ENCODE data around the gene MANSC4. TPM values are rescaled to one million over a fixed set of nuclear protein-coding genes. Genes with fewer than 3 reads are reported as not detected.
A peak's percentile ranks its signal among the peaks of the same experiment; 100 is the strongest.

The MANSC4 gene
- polyA plus RNA-seq (ENCODE audit: insufficient read length in 10 of 10), result under 1 TPM in 3 of 10 donors, not detected in 7; 0.12 to 0.41 (median 0.31) TPM
- long read RNA-seq, donor 1, result 0 reads
- long read RNA-seq, donor 2, result 0 reads
- long read RNA-seq, donor 3, result 0 reads
- long read RNA-seq, donor 4, result 0 reads
- long read RNA-seq, donor 5, result 0 reads
- long read RNA-seq, donor 6, result 0 reads
- long read RNA-seq, donor 7, result 0 reads
- long read RNA-seq, donor 8, result 0 reads
- long read RNA-seq, donor 9, result 0 reads

- DNase-seq, result peak; percentile 75 to 94 (median 79)
Measured at GRCh38 chr12:27779920-27780611, at the start of gene MANSC4, which contains the start of gene KLHL42. MANSC4 (minus strand) TSS chr12:27780236; CDS start chr12:27771276, 8,960 bp downstream. KLHL42 (plus strand) TSS chr12:27780233; CDS start chr12:27780331, 98 bp downstream.

DNA sequence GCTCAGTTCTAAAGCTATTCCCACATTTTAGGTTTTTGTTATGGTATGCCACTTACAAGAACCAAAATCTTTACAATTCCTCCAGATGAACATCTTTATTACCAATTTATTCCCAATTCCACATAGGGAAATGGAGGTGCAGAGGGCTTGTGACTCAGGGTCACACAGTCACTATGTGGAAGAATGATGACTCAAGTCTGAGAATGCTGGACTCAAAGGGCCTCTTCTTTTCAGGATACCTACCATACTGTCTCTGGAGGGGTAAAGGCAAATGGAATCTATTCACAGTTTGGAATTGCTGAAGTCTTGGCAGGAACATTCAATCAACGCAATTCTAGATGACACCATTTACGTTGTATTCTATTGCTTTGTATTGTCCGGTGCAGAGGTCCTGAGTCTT, 48.2 kb upstream of the MANSC4 start:
- no peak for DNase-seq

- no peak for DNase-seq
Measured at GRCh38 chr12:27826076-27826475, 46.0 kb upstream of the MANSC4 start.

DNA sequence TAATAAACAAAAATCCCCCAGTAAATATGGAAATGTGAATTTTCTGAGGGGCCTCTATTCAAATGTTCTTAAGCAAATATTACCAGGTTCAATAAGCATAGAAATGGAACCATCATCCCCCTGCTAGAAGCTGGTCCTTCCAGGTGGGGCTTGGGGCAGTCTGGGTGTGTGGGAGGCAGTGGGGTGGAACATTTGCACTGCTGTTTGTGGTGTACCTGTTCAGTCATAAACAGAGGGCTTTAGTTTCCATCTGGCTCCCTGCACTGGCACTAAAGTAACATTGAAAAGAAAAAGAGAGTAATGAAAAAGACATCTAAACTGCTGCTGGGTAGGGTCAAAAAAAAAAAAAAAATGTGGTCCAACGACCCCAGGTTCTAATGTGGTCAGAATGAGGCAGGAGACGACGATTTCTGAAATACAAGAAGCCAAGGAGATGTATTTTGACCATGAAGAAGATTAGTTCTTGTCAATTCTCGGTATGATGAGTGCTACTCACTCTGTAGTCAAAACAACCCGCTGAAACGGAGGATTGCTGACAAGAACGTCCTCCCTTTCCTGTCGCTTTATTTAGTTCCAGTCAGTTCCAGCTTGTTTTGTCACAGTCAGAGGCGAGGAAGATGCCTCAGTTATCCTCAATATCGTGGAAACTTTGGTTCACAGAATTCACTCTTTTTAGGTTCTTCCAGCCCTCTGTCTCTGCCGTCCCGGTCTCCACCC, 44.2 kb upstream of the MANSC4 start:
- no peak for DNase-seq

GRCh38 chr12:27823038-27823437, 43.0 kb upstream of the MANSC4 start:
- no peak for DNase-seq

DNA sequence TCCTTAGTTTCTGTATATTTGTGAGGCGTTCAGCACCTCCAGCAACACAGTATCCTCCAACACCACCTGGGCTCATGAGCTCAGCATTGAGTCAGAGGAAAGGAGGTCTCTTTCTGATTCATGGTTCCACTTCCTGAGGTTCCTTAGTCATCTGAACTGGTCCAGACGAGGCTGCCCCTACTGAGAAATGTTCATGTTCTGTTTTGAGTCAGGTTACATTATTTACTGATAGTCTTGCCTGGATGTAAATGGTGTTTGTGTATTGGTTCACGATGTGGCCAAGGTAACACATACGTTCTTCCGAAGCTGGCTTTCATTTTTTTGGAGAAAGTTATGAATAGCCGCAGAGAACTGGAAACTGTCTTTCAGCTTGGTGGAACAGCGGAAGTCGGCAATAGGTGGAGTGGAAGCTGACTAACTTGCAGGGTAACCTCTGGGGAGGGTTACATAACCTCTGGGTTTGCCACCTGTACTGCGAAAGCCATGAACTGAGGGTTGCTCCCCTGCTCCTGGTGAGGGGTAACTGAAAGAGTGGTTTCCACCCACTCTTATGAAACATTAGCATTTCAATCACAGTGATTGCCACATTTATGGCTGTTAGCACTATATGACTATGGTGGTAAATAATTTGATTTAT, 42.2 kb upstream of the MANSC4 start:
- DNase-seq, result peak in 1 of 3 donors; percentile 43

DNA sequence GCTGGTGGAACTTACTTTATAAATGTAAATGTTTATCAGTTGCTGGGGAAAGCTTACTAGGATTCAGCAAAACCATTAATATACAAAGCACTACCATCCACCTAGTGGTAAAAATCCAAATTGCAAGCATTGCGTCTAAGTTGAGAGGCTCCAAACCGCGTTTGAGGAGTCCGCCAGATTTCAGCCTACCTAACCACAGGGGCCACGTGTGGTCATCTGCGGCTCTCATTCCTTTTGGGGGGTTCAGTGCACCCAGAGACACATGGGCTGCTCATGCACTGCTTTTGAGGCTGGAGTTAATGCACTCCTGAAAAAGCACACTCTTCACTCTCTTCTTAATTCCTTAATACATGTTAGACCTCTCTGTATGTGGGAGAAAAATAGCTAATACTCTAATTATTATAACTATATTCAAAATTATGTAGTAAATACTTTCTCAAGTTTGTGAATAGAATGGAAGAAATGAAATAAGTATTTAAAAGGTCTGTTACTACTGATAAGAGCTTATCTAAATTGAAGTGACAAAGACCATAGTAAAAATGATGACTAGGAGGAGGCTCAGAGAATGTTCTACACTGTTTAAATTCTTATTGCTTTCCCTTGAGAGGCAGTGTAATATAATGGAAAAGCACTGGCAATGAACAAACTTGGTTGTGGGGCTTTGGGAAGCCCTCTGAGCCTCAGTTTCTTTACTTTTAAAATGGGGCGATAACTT, 41.4 kb upstream of the MANSC4 start:
- peak; percentile 70 to 85 (median 73) for DNase-seq

- no peak for DNase-seq
Measured at GRCh38 chr12:27820564-27820963, 40.5 kb upstream of the MANSC4 start.

DNA sequence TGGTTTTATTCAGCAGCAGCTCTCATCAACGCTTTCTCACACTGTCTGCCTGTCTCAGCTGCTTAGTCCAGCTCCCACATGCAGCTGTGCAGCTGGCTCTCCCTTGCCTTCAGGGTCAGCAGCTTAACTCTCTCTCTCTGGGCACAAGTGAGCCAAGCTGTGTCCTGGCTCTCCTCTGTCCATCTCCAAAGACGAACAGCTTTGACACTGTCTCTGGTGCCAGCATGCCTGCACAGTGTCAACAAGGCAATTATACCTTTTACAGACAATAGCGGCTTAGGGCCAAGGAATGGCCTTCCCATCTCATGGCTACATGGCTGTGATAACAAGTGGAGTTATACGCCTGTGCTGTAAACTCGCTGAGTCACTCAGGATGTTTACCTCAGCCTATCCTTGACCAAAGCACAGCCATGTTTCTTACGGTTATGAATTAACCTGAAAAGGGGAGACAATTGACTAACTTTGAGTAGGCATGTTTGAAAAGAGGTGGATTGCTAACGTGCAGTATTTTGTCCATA, 38.4 kb upstream of the MANSC4 start:
- peak; percentile 23 to 55 (median 28) for DNase-seq

- peak in 1 of 3 donors; percentile 13 for DNase-seq
Measured at GRCh38 chr12:27817766-27818165, 37.7 kb upstream of the MANSC4 start.

- DNase-seq, result no peak
Measured at GRCh38 chr12:27814851-27815591, 35.0 kb upstream of the MANSC4 start.

DNA sequence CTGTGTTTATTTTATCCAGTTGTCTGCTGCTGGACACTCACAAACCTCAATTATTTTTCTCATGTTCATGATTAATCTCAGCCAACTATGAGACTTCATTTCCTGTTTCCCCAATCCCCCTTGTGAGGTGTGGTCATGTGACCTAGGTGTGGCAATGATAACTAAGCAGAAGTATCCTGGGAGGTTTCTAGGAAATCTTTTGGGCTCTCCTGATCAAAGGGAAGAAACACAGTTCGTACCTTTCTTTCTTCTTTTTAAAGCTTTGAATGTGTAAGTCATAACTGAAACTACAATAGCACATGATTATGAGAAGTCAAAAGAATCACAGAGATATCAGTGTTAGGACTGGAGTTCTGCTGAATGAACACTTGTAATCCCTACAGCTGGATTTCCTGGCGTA, 34.4 kb upstream of the MANSC4 start:
- DNase-seq, result no peak

- DNase-seq, result no peak
Measured at GRCh38 chr12:27812502-27812901, 32.5 kb upstream of the MANSC4 start.

GRCh38 chr12:27810756-27811155, 30.7 kb upstream of the MANSC4 start:
- DNase-seq, result peak in 1 of 3 donors; percentile 21

- DNase-seq, result no peak
Measured at GRCh38 chr12:27808841-27809240, 28.8 kb upstream of the MANSC4 start.

DNA sequence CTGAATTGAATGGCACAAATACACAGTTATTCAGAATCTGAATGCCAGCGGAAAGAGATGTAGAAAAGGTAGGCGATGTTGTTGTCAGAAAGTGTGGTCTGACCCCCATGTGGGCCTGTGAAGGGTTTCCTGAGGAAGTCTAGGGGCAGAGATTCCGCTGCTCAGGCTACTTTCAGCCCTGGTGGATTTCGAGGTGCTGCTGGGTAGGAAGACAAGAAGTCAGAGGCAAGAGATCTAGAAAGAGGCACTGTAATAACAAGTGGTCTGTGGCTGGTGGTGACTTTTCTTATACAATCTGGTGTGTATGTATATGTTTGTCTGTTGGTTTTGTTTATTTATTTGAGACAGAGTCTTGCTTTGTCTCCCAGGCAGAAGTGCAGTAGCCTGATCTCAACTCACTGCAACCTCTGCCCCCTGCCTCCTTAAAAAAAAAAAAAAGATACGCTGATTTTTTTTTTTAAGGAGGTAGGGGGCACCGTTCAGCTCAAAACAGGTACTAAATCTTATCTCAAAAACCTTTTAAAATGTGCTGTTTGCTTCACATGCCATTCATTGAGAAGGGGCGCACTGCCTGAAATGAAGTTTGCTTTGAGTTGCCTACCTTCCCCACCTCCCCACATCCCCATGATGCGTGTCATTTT, 27.1 kb upstream of the MANSC4 start:
- no peak for DNase-seq

DNA sequence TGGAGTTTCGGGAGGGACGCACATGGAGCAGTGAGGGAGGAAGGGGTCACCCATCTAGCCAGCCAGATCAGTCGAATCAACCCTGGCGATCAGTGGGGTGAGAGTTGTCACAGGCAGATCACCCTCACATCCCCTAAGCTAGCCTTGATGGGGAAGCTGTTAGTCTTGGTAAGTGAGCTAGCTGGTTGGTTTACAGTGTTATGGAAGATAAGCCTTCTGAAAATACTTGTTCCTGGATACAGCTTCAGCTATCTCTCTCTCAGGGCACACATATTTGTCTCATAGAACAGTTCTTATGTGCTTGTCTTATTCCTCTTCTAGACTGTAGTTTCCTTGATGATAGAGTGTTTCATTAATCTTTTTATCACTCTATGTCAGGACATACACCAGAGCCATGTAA, 26.2 kb upstream of the MANSC4 start:
- no peak for DNase-seq

DNA sequence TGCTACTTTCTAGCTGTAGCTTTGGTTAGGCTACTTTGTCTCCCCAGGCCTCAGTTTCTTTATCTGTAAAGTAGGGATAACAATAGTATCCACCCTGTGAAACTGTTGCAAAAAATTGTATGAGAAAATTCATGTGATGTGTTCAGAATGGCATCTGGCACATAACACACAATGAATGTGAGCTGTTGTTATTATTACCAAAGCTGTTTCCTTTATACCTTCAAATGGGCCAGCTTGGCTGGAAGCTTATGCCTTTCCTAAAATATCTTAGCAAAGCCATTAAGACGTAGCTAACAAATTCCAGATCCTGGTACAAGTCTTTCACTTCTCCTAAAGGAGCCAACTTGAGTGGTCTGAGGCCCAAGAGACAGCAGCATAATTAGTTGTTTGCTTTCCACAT, 25.2 kb upstream of the MANSC4 start:
- no peak for DNase-seq

DNA sequence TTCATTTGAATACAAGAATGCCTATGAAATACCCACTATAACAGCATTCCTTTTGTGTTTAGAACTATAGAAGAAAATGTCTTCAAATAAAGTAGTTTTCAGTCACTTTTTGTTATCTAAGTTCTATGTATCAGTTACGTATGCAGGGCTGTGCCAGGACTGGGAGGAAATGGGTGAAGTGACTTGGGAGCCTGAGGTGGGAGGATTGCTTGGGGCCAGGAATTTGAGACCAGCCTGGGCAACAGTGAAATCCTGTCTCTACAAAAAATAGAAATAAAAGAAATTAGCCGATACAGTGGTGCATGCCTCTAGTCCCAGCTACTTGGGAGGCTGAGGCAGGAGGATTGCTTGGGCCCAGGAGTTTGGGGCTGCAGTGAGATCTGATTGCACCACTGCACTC, 22.9 kb upstream of the MANSC4 start:
- no peak for DNase-seq

DNA sequence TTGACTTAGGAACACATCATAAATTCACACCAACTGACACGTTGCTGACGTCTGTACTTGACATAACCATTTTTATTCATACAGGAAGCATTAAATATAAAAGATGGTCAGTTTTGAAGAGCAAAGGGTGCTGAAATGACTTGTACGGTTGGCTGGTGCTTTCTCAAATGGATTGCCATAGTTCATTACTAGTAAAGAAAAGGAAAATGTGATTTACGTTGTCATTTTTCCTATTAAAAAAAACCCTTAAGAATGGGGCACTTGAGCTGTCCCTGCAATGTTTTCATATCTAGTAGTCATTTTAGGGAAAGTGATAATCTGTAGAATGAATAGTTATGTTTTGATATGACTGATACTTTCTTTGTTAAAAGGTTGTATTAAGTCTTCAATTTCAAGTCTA, 22.5 kb upstream of the MANSC4 start:
- DNase-seq, result no peak

All from muscle of back (tissue), 13 donors.